ENCODE measurements around the gene SLC25A21. TPM values are rescaled to one million over a fixed set of nuclear protein-coding genes. Genes with fewer than 3 reads are reported as not detected.

SLC25A21 gene
- under 0.01 and 1.4 TPM in 2 replicates for total RNA-seq

GRCh38 chr14:37172024-37172869 lies at the start of gene SLC25A21:
Gene SLC25A21, minus strand, starts transcription at chr14:37172606.

GRCh38 chr14:37197421-37198272 lies 25.2 kb upstream of the SLC25A21 start, which contains the start of gene MIPOL1:
Gene MIPOL1, plus strand, starts transcription at chr14:37197937. Its CDS starts 49,952 bp downstream, at chr14:37247889.

GRCh38 chr14:36661506-36662257 lies 510.7 kb downstream of the SLC25A21 start, which contains the start of gene PAX9:
Gene PAX9, plus strand, starts transcription at chr14:36661860. Its CDS starts 230 bp downstream, at chr14:36662090.

Small RNA genes lying within 50 kb of the gene (small RNA-seq; reads per million reads assigned to genes)
- gene MIR4503 (ENCODE audit: low replicate concordance): not detected
- not detected for gene RNU6-273P (ENCODE audit: low replicate concordance)

Other genes starting within 250 kb of the SLC25A21 start
- 4.4 and 13.5 TPM in 2 replicates for gene MIPOL1, start 25.3 kb upstream of the SLC25A21 start, total RNA-seq